Endothelial cell of umbilical vein (primary cell): ENCODE results near the gene CUL9.
A peak's percentile ranks its signal among the peaks of the same experiment; 100 is the strongest.

Experiments used
- CTCF ChIP-seq, 2 donors: IDR thresholded peaks; 1 replicate in 1 of 2; 2 replicates in 1 of 2; pipeline ENCODE4 v1.5.1; 2011; ENCODE audit warnings: low read length in 2 of 2, mild to moderate bottlenecking in 2 of 2, moderate library complexity in 2 of 2, control low read depth in 1 of 2, inconsistent platforms in 1 of 2, low read depth in 1 of 2; ENCODE audit not compliant: insufficient read depth in 1 of 2; ENCODE audit errors: extremely low read depth in 1 of 2
- EZH2 ChIP-seq: IDR thresholded peaks from 2 replicates; pipeline ENCODE4 v1.6.1; 2012; ENCODE audit warnings: borderline replicate concordance, low read depth, mild to moderate bottlenecking, moderate library complexity, low read length, inconsistent platforms; ENCODE audit not compliant: severe bottlenecking

GRCh38 chr6:43263314-43264178, 81.5 kb downstream of the CUL9 start:
- TF ChIP-seq EZH2 (no peak), CTCF (IDR thresholded peaks at IDR 0.05; ENCODE audit: extremely low read depth in 1 of 2, insufficient read depth in 1 of 2, low read depth in 1 of 2, low read length in 2 of 2) (peak; percentile 58 to 76)
